NCI-H2227 (cell line): ENCODE results near the gene GRIK2.
A peak's percentile ranks its signal among the peaks of the same experiment; 100 is the strongest.

Experiments used
- DNase-seq: peaks from one replicate; lab custom pipeline; 2025; ENCODE audit not compliant: unreplicated experiment; lab: John Stamatoyannopoulos, UW

Gene GRIK2

GRCh38 chr6:101454106-101454676, 60.7 kb downstream of the GRIK2 start:
- peak; percentile 17 for DNase-seq

- DNase-seq, result no peak
Observed at GRCh38 chr6:101458336-101458735, 64.8 kb downstream of the GRIK2 start.

- DNase-seq, result no peak
Observed at GRCh38 chr6:101458826-101459225, 65.3 kb downstream of the GRIK2 start.

- DNase-seq, result no peak
Observed at GRCh38 chr6:101462576-101462975, 69.1 kb downstream of the GRIK2 start.

- no peak for DNase-seq
Observed at GRCh38 chr6:101465863-101466262, 72.4 kb downstream of the GRIK2 start.

- no peak for DNase-seq
Observed at GRCh38 chr6:101477436-101477835, 83.9 kb downstream of the GRIK2 start.

GRCh38 chr6:101478891-101479290, 85.4 kb downstream of the GRIK2 start:
- DNase-seq, result no peak

GRCh38 chr6:101482606-101483005, 89.1 kb downstream of the GRIK2 start:
- no peak for DNase-seq

- DNase-seq, result no peak
Observed at GRCh38 chr6:101484781-101485180, 91.3 kb downstream of the GRIK2 start.

GRCh38 chr6:101486124-101486523, 92.6 kb downstream of the GRIK2 start:
- no peak for DNase-seq

- DNase-seq, result no peak
Observed at GRCh38 chr6:101486726-101487125, 93.2 kb downstream of the GRIK2 start.

GRCh38 chr6:101489456-101489855, 95.9 kb downstream of the GRIK2 start:
- no peak for DNase-seq

- DNase-seq, result no peak
Observed at GRCh38 chr6:101490857-101491256, 97.3 kb downstream of the GRIK2 start.

- no peak for DNase-seq
Observed at GRCh38 chr6:101502818-101503217, 109.3 kb downstream of the GRIK2 start.

GRCh38 chr6:101509536-101509935, 116.0 kb downstream of the GRIK2 start:
- no peak for DNase-seq

- no peak for DNase-seq
Observed at GRCh38 chr6:101513181-101513580, 119.7 kb downstream of the GRIK2 start.

- DNase-seq, result no peak
Observed at GRCh38 chr6:101516578-101516977, 123.1 kb downstream of the GRIK2 start.

GRCh38 chr6:101517632-101518031, 124.1 kb downstream of the GRIK2 start:
- DNase-seq, result no peak

GRCh38 chr6:101522254-101522653, 128.7 kb downstream of the GRIK2 start:
- no peak for DNase-seq

- DNase-seq, result no peak
Observed at GRCh38 chr6:101527467-101527866, 134.0 kb downstream of the GRIK2 start.

- no peak for DNase-seq
Observed at GRCh38 chr6:101528801-101529200, 135.3 kb downstream of the GRIK2 start.

GRCh38 chr6:101531538-101531937, 138.0 kb downstream of the GRIK2 start:
- DNase-seq, result no peak

GRCh38 chr6:101534386-101534785, 140.9 kb downstream of the GRIK2 start:
- DNase-seq, result no peak

GRCh38 chr6:101534821-101535220, 141.3 kb downstream of the GRIK2 start:
- DNase-seq, result no peak
